Measurements from ENCODE around the gene SND1.

The SND1 gene

DNA sequence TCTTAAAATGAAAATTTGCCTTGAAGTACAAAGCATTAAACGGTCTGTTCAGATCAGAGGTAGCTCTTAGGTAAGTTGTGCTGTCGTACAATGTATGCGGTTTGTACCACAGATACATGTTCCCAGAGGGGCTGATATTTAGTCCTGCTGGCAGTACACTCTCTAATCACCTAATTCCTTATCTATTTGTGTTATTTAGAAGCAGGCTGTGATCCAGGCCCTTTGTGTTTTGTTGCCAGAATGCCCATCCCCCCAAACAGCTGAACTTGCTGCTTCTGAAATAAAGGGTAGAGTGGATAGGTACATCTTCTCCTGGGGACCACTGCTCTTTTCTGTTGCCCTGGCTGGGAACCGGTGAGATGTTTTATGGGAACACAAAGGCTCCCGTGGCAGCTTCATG is 84.5 kb downstream of the SND1 start:
- DNase-seq, result no peak

- DNase-seq, result no peak
Observed at GRCh38 chr7:127738859-127739258, 86.9 kb downstream of the SND1 start.

DNA sequence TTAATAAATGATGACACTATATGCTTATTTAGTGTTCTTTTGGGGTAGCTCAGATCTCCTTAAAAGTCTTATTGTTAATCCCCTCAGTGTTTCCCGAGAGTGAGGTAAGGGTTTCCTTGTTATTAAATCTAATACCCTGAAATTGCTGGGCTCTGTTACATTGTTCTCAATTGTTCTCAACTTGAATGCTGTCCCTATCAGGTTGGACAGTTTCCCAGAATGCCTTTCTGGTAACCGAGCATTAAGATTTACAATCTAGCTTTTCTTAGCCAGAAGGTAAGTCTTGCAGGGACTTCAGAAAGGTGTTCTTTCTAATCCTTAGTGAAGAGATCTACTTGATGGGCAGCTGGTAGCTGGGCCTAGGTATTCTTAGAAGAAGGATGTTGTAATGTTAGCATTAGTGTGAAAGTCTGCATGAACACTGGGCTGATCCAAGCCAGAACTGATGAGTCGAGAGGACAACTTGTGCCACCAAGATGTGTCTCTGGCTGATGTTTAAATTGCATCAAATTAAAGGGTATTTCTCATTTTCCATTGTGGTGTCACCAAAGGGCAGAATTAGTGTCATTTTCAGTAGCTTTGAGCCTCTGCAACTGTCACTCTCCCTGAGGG is 89.9 kb downstream of the SND1 start:
- DNase-seq, result no peak

DNA sequence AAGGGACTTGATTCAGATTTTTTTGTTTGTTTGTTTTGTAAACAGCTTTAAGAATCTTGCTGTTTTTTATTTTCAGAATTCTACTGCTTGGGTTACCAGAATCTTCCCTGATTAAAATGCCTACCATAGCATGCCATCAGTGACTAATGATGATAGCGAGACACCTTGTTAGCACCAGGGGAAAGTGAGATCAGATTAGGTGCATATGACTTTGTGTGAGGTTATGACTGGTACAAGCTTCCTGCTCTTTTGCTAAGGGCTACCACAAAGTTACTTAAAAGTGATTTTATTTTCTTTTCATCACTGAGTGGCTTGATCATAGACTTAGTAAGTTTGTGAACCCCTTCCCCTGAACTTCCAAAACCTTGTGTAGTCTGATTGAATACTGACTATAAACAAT is 93.5 kb downstream of the SND1 start:
- DNase-seq, result no peak

GRCh38 chr7:127751062-127751461 is 99.1 kb downstream of the SND1 start:
- peak; percentile 26 for DNase-seq

DNA sequence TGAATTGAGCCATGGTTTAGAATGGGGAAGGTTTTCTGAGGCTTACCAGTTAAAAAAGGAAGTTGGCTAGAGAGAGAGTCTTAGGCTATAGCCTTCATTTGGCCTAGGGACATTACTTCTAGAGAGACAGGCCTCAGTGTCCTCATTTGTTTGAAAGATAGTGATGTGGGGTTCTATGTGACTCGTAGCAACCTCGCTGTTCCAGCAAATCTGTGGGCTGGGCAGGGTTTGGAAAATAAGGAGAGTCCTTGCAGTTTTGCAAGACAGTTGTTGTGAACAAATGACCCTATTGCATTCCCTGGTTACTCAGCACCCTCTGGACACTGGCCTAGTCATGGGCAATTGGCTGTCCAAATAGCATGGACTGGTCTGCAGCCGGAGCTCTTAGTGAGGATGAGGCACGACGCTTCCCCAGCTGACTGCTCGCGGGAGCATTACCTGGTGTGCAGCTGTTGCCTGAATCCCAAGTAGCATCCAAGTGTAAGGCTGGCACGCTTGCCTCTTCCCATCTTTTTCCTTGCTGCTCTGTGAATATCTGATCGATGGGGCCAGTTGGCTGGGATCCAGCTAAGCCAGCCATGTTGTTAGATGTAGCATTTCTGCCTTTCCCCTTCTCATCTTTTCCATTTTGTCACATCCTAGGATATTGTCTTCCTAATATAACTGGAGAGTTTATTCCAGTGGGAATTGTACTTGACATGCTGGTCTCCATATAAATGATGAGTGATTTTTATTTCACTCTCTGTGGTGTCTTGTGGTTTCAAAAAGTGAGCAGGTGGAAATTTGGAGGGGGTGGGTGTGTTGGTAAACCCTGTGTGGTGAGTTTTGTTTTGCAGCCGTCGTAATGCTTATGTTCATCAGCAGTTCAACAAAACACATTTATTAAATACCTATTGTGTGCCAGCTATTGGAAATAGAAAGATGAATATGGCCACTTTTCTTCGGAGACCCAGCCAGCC is 99.8 kb downstream of the SND1 start:
- no peak for DNase-seq

DNA sequence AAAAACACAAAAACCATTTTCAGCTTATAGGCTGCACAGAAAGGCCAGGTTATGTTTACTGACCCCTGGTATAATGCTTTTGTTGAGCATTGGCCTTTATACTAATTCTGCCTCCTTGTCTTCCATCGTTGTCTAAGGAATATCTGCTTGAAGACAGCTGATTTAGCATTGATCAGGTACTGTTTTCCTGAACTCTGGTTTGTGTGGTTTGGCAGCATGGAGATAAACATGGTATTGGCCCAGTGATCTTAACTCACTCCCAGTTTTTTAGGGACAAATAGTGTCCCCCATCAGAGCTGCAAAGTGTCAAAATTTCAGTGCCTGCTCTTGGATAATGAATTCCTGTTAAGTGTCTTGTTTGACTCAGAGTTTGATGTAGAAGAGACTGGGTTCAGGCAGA is 100.8 kb downstream of the SND1 start:
- DNase-seq, result no peak

DNA sequence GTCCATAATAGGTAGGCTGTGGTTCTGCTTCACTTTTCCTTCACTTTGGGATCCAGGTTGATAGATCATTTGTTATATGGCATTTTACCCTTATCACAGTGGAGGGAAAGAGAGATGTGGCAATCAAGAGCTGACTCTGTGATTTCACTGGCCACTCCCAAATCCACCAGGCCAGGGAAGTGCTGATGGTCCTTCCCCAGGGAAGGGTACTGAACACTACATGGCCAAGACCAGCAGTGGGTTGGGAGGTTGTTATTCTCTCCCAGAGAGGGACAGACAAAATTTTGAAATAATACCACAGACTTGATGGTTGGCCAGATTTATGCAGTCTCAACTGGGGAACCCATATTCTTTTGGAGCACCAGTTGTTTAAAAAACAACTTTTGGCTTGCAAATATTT is 102.5 kb downstream of the SND1 start:
- DNase-seq, result no peak

DNA sequence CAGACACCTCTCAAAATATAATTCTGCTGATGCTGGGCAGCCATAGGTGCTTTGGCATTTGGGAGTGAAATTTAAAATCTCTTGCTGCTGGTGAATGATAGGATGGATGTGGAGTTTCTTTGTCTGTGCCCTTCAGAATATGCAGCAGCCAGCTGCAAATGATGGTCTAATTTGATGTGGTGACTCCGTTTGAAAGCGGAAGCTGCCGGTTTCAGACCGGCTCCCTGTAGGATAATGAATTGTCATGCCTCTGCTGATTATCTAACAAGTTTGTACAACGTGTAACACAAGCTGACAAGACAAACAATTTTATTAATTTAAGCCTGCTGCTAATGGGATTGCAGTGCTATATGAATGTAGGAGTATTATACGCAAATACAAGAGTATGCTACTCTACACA is 103.5 kb downstream of the SND1 start:
- DNase-seq, result no peak

- DNase-seq, result no peak
Observed at GRCh38 chr7:127755965-127756364, 104.0 kb downstream of the SND1 start.

DNA sequence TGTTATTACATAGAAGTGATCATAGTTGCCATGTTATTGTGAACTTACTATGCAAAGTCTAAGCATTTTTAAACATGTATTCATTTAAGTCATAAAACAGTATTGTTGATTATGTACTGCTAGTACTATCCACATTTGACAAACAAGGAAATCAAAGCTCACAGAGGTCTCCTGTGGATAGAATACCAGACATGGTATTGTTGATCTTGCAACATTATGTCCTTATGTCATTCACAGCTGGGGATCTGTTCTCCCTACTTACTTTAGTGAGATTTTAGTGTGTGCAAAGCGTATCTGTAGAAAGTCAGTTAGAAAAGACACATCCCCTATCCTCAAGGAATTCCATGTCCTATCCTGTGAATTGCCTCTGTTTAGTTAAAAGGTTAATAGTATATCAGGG is 106.1 kb downstream of the SND1 start:
- DNase-seq, result no peak

GRCh38 chr7:127758845-127759244 is 106.9 kb downstream of the SND1 start:
- DNase-seq, result no peak

- no peak for DNase-seq
Observed at GRCh38 chr7:127759945-127760421, 108.0 kb downstream of the SND1 start.

GRCh38 chr7:127760436-127761031 is 108.5 kb downstream of the SND1 start:
- DNase-seq, result no peak

- no peak for DNase-seq
Observed at GRCh38 chr7:127761196-127761595, 109.2 kb downstream of the SND1 start.

GRCh38 chr7:127764681-127765080 is 112.7 kb downstream of the SND1 start:
- DNase-seq, result no peak

DNA sequence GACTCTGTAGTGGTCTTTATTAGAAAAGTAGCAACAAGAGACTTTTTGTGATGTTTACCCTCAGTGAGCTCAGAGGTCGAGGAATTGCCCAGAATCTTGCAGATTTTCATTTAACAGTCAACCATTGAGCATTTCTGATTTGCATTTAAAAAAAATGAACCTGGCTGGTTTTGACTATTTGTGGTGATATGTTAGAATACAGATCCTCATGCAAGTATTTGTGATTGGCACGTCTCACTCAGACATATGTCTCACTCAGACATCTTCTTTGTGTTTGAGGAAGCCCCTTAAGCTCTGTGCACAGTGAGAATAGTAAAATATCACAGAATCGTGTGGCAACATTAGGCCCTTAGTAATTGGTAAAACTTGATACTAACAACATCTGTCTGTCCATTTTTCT is 113.2 kb downstream of the SND1 start:
- DNase-seq, result peak; percentile 18

- DNase-seq, result no peak
Observed at GRCh38 chr7:127766831-127767459, 115.0 kb downstream of the SND1 start.

GRCh38 chr7:127768241-127768640 is 116.2 kb downstream of the SND1 start:
- DNase-seq, result no peak

DNA sequence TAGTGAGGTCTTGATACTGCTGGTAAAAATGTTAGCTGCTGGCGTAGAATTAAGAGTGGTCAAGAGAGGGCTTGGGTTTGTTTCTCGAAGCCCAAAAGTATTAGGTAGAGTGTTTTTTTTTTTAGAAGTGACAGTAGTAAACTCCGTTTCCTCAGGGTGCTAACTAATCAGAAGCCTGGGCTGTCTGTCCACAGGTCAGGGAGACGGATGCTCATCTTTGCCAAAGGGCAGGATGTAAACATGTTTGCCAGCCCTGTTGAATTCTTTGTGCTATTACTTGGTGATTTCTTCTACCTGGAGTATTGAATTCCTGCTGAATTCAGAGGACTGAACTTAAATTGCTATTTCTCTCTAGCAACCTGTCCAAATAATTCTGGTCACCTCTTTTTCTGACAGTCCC is 117.1 kb downstream of the SND1 start:
- DNase-seq, result no peak

DNA sequence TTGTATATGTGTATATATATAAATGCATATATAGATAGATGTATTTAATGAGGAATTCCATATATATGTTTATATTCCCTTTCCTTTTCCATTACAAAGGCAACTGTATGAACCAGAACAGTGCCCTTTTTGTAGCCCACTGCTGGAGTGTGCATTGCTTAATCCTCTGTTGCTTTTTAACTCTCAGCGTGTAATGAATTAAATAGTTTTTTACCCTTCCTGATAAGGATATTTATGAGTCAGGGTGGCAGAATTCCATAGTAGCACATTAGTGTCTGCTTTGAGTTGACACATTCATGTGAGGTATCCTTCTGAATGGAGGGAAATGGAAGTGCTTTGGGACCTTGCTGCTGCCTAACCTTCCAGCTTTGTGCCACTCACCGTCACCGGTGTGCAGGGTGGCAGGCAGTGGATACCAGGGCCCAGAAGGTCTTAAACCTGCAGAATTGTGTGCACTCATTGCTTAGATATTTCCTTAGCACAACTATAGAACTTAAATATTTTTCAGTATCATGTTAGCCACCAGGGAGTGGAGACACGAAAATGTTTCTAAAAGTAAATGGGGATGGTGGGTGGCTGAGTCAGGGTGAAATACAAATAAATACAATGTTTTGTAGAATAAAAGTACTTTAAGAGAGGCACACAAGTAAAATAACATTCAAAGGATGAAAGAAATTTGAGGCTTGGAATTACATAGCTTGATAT is 117.9 kb downstream of the SND1 start:
- DNase-seq, result no peak

- DNase-seq, result peak; percentile 88
Observed at GRCh38 chr7:127770885-127771284, 118.9 kb downstream of the SND1 start.

- DNase-seq, result no peak
Observed at GRCh38 chr7:127771707-127772106, 119.7 kb downstream of the SND1 start.

Data from NCI-H446 treated with DMSO at 0.1 percent for 48 hours (cell line).